Loucy (cell line): Measurements from ENCODE around the gene TEX28.

Experiments used
- EZH2phosphoT487 ChIP-seq: fragments of 200-600 bp; IDR thresholded peaks from 2 replicates; pipeline ENCODE4 v1.6.1; 2018; ENCODE audit warnings: antibody characterized with exemption, mild to moderate bottlenecking, moderate library complexity, borderline replicate concordance
- TF ChIP-seq, protein P1 (sequence below): fragments of 200-600 bp; sonication (generic); conservative IDR thresholded peaks from 2 replicates; pipeline ENCODE4 v1.5.1; 2014; ENCODE audit warnings: mild to moderate bottlenecking, antibody characterized with exemption, low read length

DNA sequence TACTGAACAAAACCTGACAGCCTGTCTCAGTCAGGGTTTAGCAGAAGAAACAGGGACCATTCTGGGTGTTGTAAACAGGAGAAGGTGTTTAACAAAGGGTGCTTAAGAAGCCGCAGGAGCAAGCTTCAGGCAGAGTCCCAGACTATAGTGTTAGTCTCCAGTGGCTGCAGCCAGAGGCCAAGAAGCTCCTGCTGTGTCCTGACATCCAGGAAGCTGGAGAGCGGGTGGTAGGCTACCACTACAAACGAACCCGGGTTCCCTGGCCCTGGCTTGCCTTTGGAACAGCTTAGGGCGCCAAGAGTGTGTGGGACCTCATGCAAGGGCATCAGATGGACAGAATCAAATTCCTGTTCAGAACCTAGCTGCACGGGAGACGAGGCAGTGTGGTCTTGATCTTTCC, 28.6 kb upstream of the TEX28 start:
- TF ChIP-seq, protein P1, sequence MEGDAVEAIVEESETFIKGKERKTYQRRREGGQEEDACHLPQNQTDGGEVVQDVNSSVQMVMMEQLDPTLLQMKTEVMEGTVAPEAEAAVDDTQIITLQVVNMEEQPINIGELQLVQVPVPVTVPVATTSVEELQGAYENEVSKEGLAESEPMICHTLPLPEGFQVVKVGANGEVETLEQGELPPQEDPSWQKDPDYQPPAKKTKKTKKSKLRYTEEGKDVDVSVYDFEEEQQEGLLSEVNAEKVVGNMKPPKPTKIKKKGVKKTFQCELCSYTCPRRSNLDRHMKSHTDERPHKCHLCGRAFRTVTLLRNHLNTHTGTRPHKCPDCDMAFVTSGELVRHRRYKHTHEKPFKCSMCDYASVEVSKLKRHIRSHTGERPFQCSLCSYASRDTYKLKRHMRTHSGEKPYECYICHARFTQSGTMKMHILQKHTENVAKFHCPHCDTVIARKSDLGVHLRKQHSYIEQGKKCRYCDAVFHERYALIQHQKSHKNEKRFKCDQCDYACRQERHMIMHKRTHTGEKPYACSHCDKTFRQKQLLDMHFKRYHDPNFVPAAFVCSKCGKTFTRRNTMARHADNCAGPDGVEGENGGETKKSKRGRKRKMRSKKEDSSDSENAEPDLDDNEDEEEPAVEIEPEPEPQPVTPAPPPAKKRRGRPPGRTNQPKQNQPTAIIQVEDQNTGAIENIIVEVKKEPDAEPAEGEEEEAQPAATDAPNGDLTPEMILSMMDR = no peak
- no peak for TF ChIP-seq EZH2phosphoT487
